ENCODE measurements around the gene RNF44. TPM values are rescaled to one million over a fixed set of nuclear protein-coding genes. Genes with fewer than 3 reads are reported as not detected.

The RNF44 gene
- total and polyA plus RNA-seq, 2 experiments from 2014 or later: 2.1 to 2.9 TPM

DNA sequence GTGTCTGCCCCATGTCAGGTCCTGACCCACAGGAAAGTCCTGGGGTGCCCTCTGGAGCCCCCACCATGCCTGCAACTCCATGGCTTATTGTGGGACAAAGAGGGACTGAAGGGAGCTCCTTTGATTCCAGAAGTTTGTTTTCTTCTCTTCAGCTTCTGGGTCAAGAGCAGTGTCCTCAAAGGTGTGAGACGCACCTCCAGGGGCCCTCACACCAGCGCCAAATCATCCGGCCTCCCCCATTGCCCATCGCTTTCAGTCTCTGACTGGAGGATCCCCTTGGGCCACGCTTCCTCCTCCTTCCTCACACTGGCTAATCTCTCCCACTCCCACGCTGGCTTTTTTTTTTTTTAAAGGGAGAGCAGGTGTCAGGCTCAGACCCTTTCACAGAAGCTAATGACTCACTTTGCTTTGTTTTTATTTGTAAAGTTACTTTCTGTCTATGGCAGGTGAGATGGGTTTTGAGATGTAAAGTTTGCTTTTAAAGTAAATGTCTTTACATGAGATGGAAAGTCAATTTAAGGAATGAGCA lies 28.6 kb upstream of the RNF44 start:
- Histone ChIP-seq H4K20me1 (ENCODE audit: insufficient read depth) (no peaks in the 10 kb centered on the region), H3K4me3 (no peak overlapping the region), H2AFZ (no peak overlapping the region), H3K79me2 (ENCODE audit: insufficient read depth) (no peaks in the 10 kb centered on the region), H3K9ac (no peak overlapping the region), H3K36me3 (ENCODE audit: low read depth) (no peaks in the 10 kb centered on the region), H3K9me3 (ENCODE audit: low read depth) (no peaks in the 10 kb centered on the region), H3K9me2 (ENCODE audit: insufficient read depth) (no peaks in the 10 kb centered on the region), H3K4me2 (ENCODE audit: unreplicated experiment) (no peak overlapping the region), H3K27me3 (replicated peaks; ENCODE audit: insufficient read depth) (no peaks in the 10 kb centered on the region; the same call in 1 of the 2 replicates), H3K27ac (no peak overlapping the region), H3K4me1 (ENCODE audit: insufficient read depth) (no peaks in the 10 kb centered on the region), H3F3A (ENCODE audit: insufficient read depth) (no peaks in the 10 kb centered on the region)
- in situ Hi-C loops (cut with MboI): no loop called here
- TF ChIP-seq EZH2phosphoT487 (IDR thresholded peaks at IDR 0.05; ENCODE audit: insufficient read depth, low read depth): no peak
- no peak for TF ChIP-seq EZH2 (IDR thresholded peaks at IDR 0.05; ENCODE audit: insufficient read depth, poor library complexity, severe bottlenecking)
- 16 to 17% methylated on average over 6 of the region's 6 CpGs for WGBS, 2 experiments (ENCODE audit: low coverage in 1 of 2, low lambda C conversion rate in 2 of 2, missing lambda C conversion rate in 2 of 2)
- DNase-seq: no peak

- no peaks in the 10 kb centered on the region for H3K9me3 ChIP-seq (ENCODE audit: low read depth)
- no peaks in the 10 kb centered on the region for H4K20me1 ChIP-seq (ENCODE audit: insufficient read depth)
- no peaks in the 10 kb centered on the region for H3K9me2 ChIP-seq (ENCODE audit: insufficient read depth)
- H2AFZ ChIP-seq: no peak overlapping the region
- DNase-seq: no peak
- H3K36me3 ChIP-seq (ENCODE audit: low read depth): no peaks in the 10 kb centered on the region
- WGBS, 2 experiments (ENCODE audit: low coverage in 1 of 2, low lambda C conversion rate in 2 of 2, missing lambda C conversion rate in 2 of 2): 59% methylated on average over 10 of the region's 10 CpGs
- no peak overlapping the region for H3K27ac ChIP-seq
- H3K4me2 ChIP-seq (ENCODE audit: unreplicated experiment): no peak overlapping the region
- H3F3A ChIP-seq (ENCODE audit: insufficient read depth): no peaks in the 10 kb centered on the region
- TF ChIP-seq EZH2 (IDR thresholded peaks at IDR 0.05; ENCODE audit: insufficient read depth, poor library complexity, severe bottlenecking): no peak
- TF ChIP-seq EZH2phosphoT487 (IDR thresholded peaks at IDR 0.05; ENCODE audit: insufficient read depth, low read depth): no peak
- no peak overlapping the region for H3K4me3 ChIP-seq
- no peaks in the 10 kb centered on the region for H3K79me2 ChIP-seq (ENCODE audit: insufficient read depth)
- in situ Hi-C loops (cut with MboI): no loop called here
- no peak overlapping the region for H3K9ac ChIP-seq
- H3K27me3 ChIP-seq (replicated peaks; ENCODE audit: insufficient read depth): no peaks in the 10 kb centered on the region; the same call in 1 of the 2 replicates
- no peaks in the 10 kb centered on the region for H3K4me1 ChIP-seq (ENCODE audit: insufficient read depth)
Observed at GRCh38 chr5:176564002-176564401, 26.8 kb upstream of the RNF44 start.

DNA sequence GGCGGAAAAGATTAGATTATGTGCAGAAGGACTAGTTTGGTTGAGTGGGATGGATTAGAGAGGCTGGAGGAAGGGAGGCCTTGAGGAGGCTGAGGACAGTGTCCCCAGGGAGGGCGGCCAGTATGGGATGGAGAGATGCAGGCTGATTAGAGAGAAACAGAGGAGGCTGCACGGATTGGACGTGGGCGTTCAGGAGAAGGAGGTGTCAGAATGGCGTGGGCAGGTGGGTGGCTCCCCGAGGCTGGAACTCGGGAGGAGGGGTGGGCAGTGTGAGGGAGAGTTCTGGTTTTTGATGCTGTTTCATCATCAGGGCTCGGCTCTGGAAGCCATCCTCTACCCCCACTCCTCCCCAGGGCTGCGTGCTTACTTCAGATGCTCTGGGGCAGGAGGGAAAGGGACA lies 25.0 kb upstream of the RNF44 start:
- Histone ChIP-seq H3K9me2 (ENCODE audit: insufficient read depth) (no peaks in the 10 kb centered on the region), H3K4me1 (ENCODE audit: insufficient read depth) (no peaks in the 10 kb centered on the region), H3K4me2 (ENCODE audit: unreplicated experiment) (no peak overlapping the region), H3K9me3 (ENCODE audit: low read depth) (no peaks in the 10 kb centered on the region), H4K20me1 (ENCODE audit: insufficient read depth) (no peaks in the 10 kb centered on the region), H3K9ac (no peak overlapping the region), H3K27me3 (replicated peaks; ENCODE audit: insufficient read depth) (no peaks in the 10 kb centered on the region; the same call in 1 of the 2 replicates), H3F3A (ENCODE audit: insufficient read depth) (no peaks in the 10 kb centered on the region), H3K79me2 (ENCODE audit: insufficient read depth) (no peaks in the 10 kb centered on the region), H3K4me3 (no peak overlapping the region), H3K36me3 (ENCODE audit: low read depth) (no peaks in the 10 kb centered on the region), H2AFZ (no peak overlapping the region), H3K27ac (no peak overlapping the region)
- in situ Hi-C loops (cut with MboI): no loop called here
- TF ChIP-seq EZH2 (IDR thresholded peaks at IDR 0.05; ENCODE audit: insufficient read depth, poor library complexity, severe bottlenecking): no peak
- TF ChIP-seq EZH2phosphoT487 (IDR thresholded peaks at IDR 0.05; ENCODE audit: insufficient read depth, low read depth): no peak
- WGBS, 2 experiments (ENCODE audit: low coverage in 1 of 2, low lambda C conversion rate in 2 of 2, missing lambda C conversion rate in 2 of 2): 45 to 49% methylated on average over 8 to 10 of the region's 10 CpGs
- DNase-seq: no peak

- DNase-seq: no peak
- Histone ChIP-seq H3K9me2 (ENCODE audit: insufficient read depth) (no peaks in the 10 kb centered on the region), H3K9me3 (ENCODE audit: low read depth) (no peaks in the 10 kb centered on the region), H2AFZ (no peak overlapping the region), H3K9ac (no peak overlapping the region), H3K4me3 (no peak overlapping the region), H3F3A (ENCODE audit: insufficient read depth) (no peaks in the 10 kb centered on the region), H3K79me2 (ENCODE audit: insufficient read depth) (no peaks in the 10 kb centered on the region), H3K36me3 (ENCODE audit: low read depth) (no peaks in the 10 kb centered on the region), H3K27me3 (replicated peaks; ENCODE audit: insufficient read depth) (no peaks in the 10 kb centered on the region; the same call in 1 of the 2 replicates), H4K20me1 (ENCODE audit: insufficient read depth) (no peaks in the 10 kb centered on the region), H3K4me1 (ENCODE audit: insufficient read depth) (no peaks in the 10 kb centered on the region), H3K27ac (no peak overlapping the region), H3K4me2 (ENCODE audit: unreplicated experiment) (no peak overlapping the region)
- 82 to 84% methylated on average over 3 of the region's 3 CpGs for WGBS, 2 experiments (ENCODE audit: low coverage in 1 of 2, low lambda C conversion rate in 2 of 2, missing lambda C conversion rate in 2 of 2)
- in situ Hi-C loops (cut with MboI): no loop called here
- no peak for TF ChIP-seq EZH2 (IDR thresholded peaks at IDR 0.05; ENCODE audit: insufficient read depth, poor library complexity, severe bottlenecking)
- no peak for TF ChIP-seq EZH2phosphoT487 (IDR thresholded peaks at IDR 0.05; ENCODE audit: insufficient read depth, low read depth)
Observed at GRCh38 chr5:176561259-176561658, 24.1 kb upstream of the RNF44 start.

- Histone ChIP-seq H3K9ac (no peak overlapping the region), H3K9me2 (ENCODE audit: insufficient read depth) (no peaks in the 10 kb centered on the region), H3K4me2 (ENCODE audit: unreplicated experiment) (no peak overlapping the region), H3F3A (ENCODE audit: insufficient read depth) (no peaks in the 10 kb centered on the region), H3K79me2 (ENCODE audit: insufficient read depth) (no peaks in the 10 kb centered on the region), H3K4me3 (no peak overlapping the region), H2AFZ (no peak overlapping the region), H3K4me1 (ENCODE audit: insufficient read depth) (no peaks in the 10 kb centered on the region), H4K20me1 (ENCODE audit: insufficient read depth) (no peaks in the 10 kb centered on the region), H3K36me3 (ENCODE audit: low read depth) (no peaks in the 10 kb centered on the region), H3K9me3 (ENCODE audit: low read depth) (no peaks in the 10 kb centered on the region), H3K27me3 (replicated peaks; ENCODE audit: insufficient read depth) (no peaks in the 10 kb centered on the region; the same call in 1 of the 2 replicates), H3K27ac (no peak overlapping the region)
- TF ChIP-seq EZH2 (IDR thresholded peaks at IDR 0.05; ENCODE audit: insufficient read depth, poor library complexity, severe bottlenecking) (no peak), EZH2phosphoT487 (IDR thresholded peaks at IDR 0.05; ENCODE audit: insufficient read depth, low read depth) (no peak)
- in situ Hi-C loops (cut with MboI): no loop called here
- no peak for DNase-seq
- 59 to 63% methylated on average over 8 of the region's 8 CpGs for WGBS, 2 experiments (ENCODE audit: low coverage in 1 of 2, low lambda C conversion rate in 2 of 2, missing lambda C conversion rate in 2 of 2)
Observed at GRCh38 chr5:176560364-176560763, 23.2 kb upstream of the RNF44 start.
